ENCODE measurements around the gene AP3B1.
"Not testable (repeated sequence)": the region's sequence is repeated elsewhere in the genome, so short reads cannot be mapped to it uniquely, and the experiment has no call there.

AP3B1 gene

DNA sequence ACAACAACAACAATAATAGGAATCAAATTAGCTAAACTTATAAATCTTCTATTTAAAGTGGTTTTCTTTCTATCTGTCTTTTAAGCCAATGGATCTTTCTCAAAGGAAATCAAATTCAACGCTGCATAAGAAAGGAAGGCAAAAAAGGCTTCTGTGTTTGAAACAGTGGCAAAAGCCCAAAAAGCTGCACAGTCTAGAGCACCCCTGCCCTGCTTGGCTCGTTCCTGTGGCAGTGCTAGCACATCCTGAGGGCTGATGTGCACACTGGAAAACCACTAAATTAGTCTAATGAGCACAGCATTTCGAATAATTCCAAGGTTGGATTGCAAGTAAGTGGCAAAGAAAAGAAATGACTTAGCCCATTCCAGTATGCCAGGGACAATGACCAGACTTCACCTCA lies 80.7 kb downstream of the AP3B1 start:
- H3K9ac ChIP-seq (ENCODE audit: low read depth, low read length): no peak overlapping the region
- no peak overlapping the region for H3K4me3 ChIP-seq (ENCODE audit: low read length)
- H3K36me3 ChIP-seq (ENCODE audit: insufficient read depth, low read length): peaks cover 17% of the 10 kb centered on the region
- H3K27ac ChIP-seq (ENCODE audit: low read depth, low read length): no peak overlapping the region
- WGBS: 95% methylated on average over 3 of the region's 3 CpGs
- H3K9me3 ChIP-seq (ENCODE audit: insufficient read depth, low read depth, low read length): no peaks in the 10 kb centered on the region
- no peaks in the 10 kb centered on the region for H3K27me3 ChIP-seq (ENCODE audit: insufficient read depth, low read length)
- H3K4me1 ChIP-seq (ENCODE audit: insufficient read depth, low read length): peaks cover 10% of the 10 kb centered on the region

DNA sequence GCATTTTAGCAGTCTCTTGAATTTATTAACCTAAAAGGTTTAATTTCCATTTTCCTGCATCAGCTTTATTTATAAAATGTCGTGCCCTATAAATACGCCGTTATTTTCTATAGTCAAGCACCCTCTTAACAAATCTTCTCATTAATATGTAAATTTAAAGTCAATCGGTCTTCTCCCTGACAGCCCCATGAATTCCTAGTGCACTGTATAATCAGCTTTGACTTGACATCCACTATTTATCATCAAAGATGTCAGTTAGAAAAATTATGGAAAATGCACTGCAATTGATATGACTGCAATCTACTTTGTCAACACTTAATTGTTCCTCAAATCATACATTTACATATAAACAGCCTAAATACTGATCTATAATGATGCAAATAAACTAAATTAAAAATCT lies 83.4 kb downstream of the AP3B1 start:
- peaks cover 22% of the 10 kb centered on the region for H3K36me3 ChIP-seq (ENCODE audit: insufficient read depth, low read length)
- H3K4me3 ChIP-seq (ENCODE audit: low read length): no peak overlapping the region
- H3K4me1 ChIP-seq (ENCODE audit: insufficient read depth, low read length): peaks cover 10% of the 10 kb centered on the region
- WGBS: 74% methylated on average over 4 of the region's 4 CpGs
- H3K9ac ChIP-seq (ENCODE audit: low read depth, low read length): no peak overlapping the region
- no peaks in the 10 kb centered on the region for H3K27me3 ChIP-seq (ENCODE audit: insufficient read depth, low read length)
- no peak overlapping the region for H3K27ac ChIP-seq (ENCODE audit: low read depth, low read length)
- H3K9me3 ChIP-seq (ENCODE audit: insufficient read depth, low read depth, low read length): no peaks in the 10 kb centered on the region

GRCh38 chr5:78204241-78204640 lies 90.3 kb downstream of the AP3B1 start:
- H3K36me3 ChIP-seq (ENCODE audit: insufficient read depth, low read length): peaks cover 33% of the 10 kb centered on the region
- 90% methylated on average over 2 of the region's 2 CpGs for WGBS
- no peaks in the 10 kb centered on the region for H3K27me3 ChIP-seq (ENCODE audit: insufficient read depth, low read length)
- H3K27ac ChIP-seq (ENCODE audit: low read depth, low read length): no peak overlapping the region; the same call in 1 of the 2 replicates
- H3K4me3 ChIP-seq (ENCODE audit: low read length): no peak overlapping the region
- peaks cover 9% of the 10 kb centered on the region; the same call in 1 of the 2 replicates for H3K9me3 ChIP-seq (ENCODE audit: insufficient read depth, low read depth, low read length)
- H3K9ac ChIP-seq (ENCODE audit: low read depth, low read length): no peak overlapping the region
- no peaks in the 10 kb centered on the region for H3K4me1 ChIP-seq (ENCODE audit: insufficient read depth, low read length)

GRCh38 chr5:78203815-78204214 lies 90.7 kb downstream of the AP3B1 start:
- peaks cover 9% of the 10 kb centered on the region; the same call in 1 of the 2 replicates for H3K9me3 ChIP-seq (ENCODE audit: insufficient read depth, low read depth, low read length)
- WGBS: 100% methylated on average over 1 of the region's 2 CpGs
- H3K27me3 ChIP-seq (ENCODE audit: insufficient read depth, low read length): no peaks in the 10 kb centered on the region
- no peak overlapping the region for H3K4me3 ChIP-seq (ENCODE audit: low read length)
- H3K27ac ChIP-seq (ENCODE audit: low read depth, low read length): no peak overlapping the region
- no peak overlapping the region for H3K9ac ChIP-seq (ENCODE audit: low read depth, low read length)
- H3K4me1 ChIP-seq (ENCODE audit: insufficient read depth, low read length): no peaks in the 10 kb centered on the region
- H3K36me3 ChIP-seq (ENCODE audit: insufficient read depth, low read length): peaks cover 33% of the 10 kb centered on the region

DNA sequence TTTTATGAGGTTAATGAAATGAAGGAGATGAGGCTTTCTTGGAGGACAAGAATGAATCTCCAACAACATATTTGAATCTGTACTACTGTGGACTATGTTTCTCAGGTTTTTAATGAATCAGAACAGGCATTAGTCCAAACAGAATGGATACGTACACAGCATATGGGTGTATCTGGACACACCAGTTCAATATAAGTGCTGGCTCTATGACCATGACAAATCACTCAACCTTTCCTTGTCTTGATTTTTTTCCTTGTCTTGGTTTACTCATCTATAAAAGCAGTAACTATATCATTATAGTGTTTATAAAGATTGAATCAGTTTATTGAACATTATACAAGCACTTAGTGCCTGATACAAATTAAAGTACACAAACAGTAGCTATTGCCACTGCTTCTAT lies 104.1 kb downstream of the AP3B1 start:
- Histone ChIP-seq H3K4me1 (ENCODE audit: insufficient read depth, low read length) (no peaks in the 10 kb centered on the region), H3K27ac (ENCODE audit: low read depth, low read length) (no peak overlapping the region), H3K9me3 (ENCODE audit: insufficient read depth, low read depth, low read length) (no peaks in the 10 kb centered on the region), H3K36me3 (ENCODE audit: insufficient read depth, low read length) (no peaks in the 10 kb centered on the region; the same call in 1 of the 2 replicates), H3K9ac (ENCODE audit: low read depth, low read length) (no peak overlapping the region), H3K4me3 (ENCODE audit: low read length) (no peak overlapping the region), H3K27me3 (ENCODE audit: insufficient read depth, low read length) (no peaks in the 10 kb centered on the region)
- WGBS: 92% methylated on average over 1 of the region's 1 CpG

- not testable (repeated sequence) for H3K27ac ChIP-seq (ENCODE audit: low read depth, low read length); H3K4me1 ChIP-seq (ENCODE audit: insufficient read depth, low read length); H3K9ac ChIP-seq (ENCODE audit: low read depth, low read length); H3K4me3 ChIP-seq (ENCODE audit: low read length); H3K36me3 ChIP-seq (ENCODE audit: insufficient read depth, low read length); H3K27me3 ChIP-seq (ENCODE audit: insufficient read depth, low read length); H3K9me3 ChIP-seq (ENCODE audit: insufficient read depth, low read depth, low read length)
- WGBS: 100% methylated on average over 4 of the region's 4 CpGs
These were observed 105.8 kb downstream of the AP3B1 start for GRCh38 chr5:78188681-78189080.

DNA sequence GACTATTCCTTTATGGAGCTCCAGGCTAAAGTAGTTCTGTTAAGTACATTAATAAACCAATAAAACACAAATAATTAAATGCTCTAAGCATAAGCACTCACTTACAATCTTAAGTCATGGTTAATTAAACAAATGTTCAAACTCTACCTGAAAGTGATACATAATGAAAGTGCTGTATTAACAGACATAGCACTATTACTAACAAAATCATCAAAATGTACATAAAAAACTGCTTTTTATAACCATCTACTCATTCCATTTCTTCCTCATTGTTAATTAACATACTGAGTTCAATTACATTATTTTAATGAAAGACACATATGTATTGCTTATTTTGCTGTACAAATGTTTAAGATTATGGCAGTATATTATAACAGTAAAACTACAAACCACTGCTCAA lies 107.3 kb downstream of the AP3B1 start:
- Histone ChIP-seq H3K27me3 (ENCODE audit: insufficient read depth, low read length) (no peaks in the 10 kb centered on the region), H3K9ac (ENCODE audit: low read depth, low read length) (no peak overlapping the region), H3K9me3 (ENCODE audit: insufficient read depth, low read depth, low read length) (no peaks in the 10 kb centered on the region), H3K4me1 (ENCODE audit: insufficient read depth, low read length) (no peaks in the 10 kb centered on the region), H3K36me3 (ENCODE audit: insufficient read depth, low read length) (no peaks in the 10 kb centered on the region; the same call in 1 of the 2 replicates), H3K4me3 (ENCODE audit: low read length) (no peak overlapping the region), H3K27ac (ENCODE audit: low read depth, low read length) (no peak overlapping the region)

DNA sequence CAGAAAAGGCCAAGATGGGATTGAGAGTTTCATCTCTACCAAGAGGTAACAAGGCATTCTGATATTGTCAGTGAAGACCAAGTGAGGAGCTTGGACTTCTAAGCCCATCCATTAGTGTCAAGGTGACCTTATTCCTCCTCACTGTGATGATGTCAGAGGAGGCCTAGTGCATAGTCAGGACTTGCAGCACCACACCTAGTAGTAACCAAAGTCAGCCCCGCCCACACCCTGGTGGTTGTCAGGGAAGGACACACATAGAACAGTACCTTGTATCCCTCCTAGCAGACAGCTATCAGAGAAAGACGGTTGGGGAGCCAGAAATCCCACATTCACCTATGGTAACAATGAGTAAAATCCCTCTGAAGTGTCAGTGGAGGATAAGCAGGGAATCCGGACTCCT lies 111.7 kb downstream of the AP3B1 start:
- H3K9ac ChIP-seq (ENCODE audit: low read depth, low read length): no peak overlapping the region
- no peak overlapping the region for H3K27ac ChIP-seq (ENCODE audit: low read depth, low read length)
- no peaks in the 10 kb centered on the region for H3K4me1 ChIP-seq (ENCODE audit: insufficient read depth, low read length)
- no peaks in the 10 kb centered on the region for H3K9me3 ChIP-seq (ENCODE audit: insufficient read depth, low read depth, low read length)
- WGBS: 92% methylated on average over 3 of the region's 3 CpGs
- H3K36me3 ChIP-seq (ENCODE audit: insufficient read depth, low read length): peaks cover 7% of the 10 kb centered on the region
- no peaks in the 10 kb centered on the region for H3K27me3 ChIP-seq (ENCODE audit: insufficient read depth, low read length)
- H3K4me3 ChIP-seq (ENCODE audit: low read length): no peak overlapping the region

GRCh38 chr5:78178356-78178755 lies 116.1 kb downstream of the AP3B1 start:
- H3K27ac ChIP-seq (ENCODE audit: low read depth, low read length): no peak overlapping the region
- H3K36me3 ChIP-seq (ENCODE audit: insufficient read depth, low read length): peaks cover 41% of the 10 kb centered on the region
- H3K9me3 ChIP-seq (ENCODE audit: insufficient read depth, low read depth, low read length): peaks cover 9% of the 10 kb centered on the region; the same call in 1 of the 2 replicates
- H3K4me3 ChIP-seq (ENCODE audit: low read length): no peak overlapping the region
- H3K9ac ChIP-seq (ENCODE audit: low read depth, low read length): no peak overlapping the region
- no peaks in the 10 kb centered on the region for H3K4me1 ChIP-seq (ENCODE audit: insufficient read depth, low read length)
- 93% methylated on average over 5 of the region's 5 CpGs for WGBS
- no peaks in the 10 kb centered on the region for H3K27me3 ChIP-seq (ENCODE audit: insufficient read depth, low read length)

GRCh38 chr5:78170335-78170734 lies 124.2 kb downstream of the AP3B1 start:
- H3K27ac ChIP-seq (ENCODE audit: low read depth, low read length); H3K9me3 ChIP-seq (ENCODE audit: insufficient read depth, low read depth, low read length); H3K9ac ChIP-seq (ENCODE audit: low read depth, low read length); H3K4me1 ChIP-seq (ENCODE audit: insufficient read depth, low read length); H3K4me3 ChIP-seq (ENCODE audit: low read length); H3K27me3 ChIP-seq (ENCODE audit: insufficient read depth, low read length): not testable (repeated sequence)
- H3K36me3 ChIP-seq (ENCODE audit: insufficient read depth, low read length): peaks cover 36% of the 10 kb centered on the region
- 100% methylated on average over 1 of the region's 1 CpG for WGBS

DNA sequence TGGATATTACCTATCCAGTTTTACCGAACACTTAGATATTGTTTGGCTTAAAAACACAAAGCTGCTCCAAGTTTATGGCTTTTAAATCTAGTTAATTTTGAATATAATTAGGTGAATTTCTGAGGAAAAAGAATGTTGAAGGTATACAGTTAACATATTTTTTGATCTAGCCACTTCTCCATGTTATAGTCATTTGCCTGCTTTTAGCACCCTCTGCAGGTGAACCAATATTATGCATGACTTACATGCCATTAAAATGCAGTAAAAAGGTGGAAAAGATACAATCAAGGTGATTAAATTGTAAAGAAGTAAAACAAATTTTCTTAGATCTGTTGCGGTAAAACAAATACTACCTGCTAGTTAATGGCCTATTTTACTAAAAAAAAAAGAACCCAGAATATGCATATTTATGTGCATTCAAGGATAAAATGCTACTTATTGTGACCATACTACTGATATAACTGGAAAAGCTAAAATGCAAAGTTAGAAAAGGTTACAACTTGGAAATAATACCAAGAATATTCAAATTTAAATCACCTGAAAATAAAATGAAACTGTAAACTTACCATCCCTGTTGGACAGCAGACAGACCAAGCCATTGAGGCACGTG lies 132.1 kb downstream of the AP3B1 start:
- H3K27me3 ChIP-seq (ENCODE audit: insufficient read depth, low read length): no peaks in the 10 kb centered on the region
- no peaks in the 10 kb centered on the region for H3K9me3 ChIP-seq (ENCODE audit: insufficient read depth, low read depth, low read length)
- 100% methylated on average over 2 of the region's 3 CpGs for WGBS
- H3K36me3 ChIP-seq (ENCODE audit: insufficient read depth, low read length): peaks cover 19% of the 10 kb centered on the region
- no peak overlapping the region for H3K4me3 ChIP-seq (ENCODE audit: low read length)
- H3K4me1 ChIP-seq (ENCODE audit: insufficient read depth, low read length): no peaks in the 10 kb centered on the region
- no peak overlapping the region for H3K9ac ChIP-seq (ENCODE audit: low read depth, low read length)
- H3K27ac ChIP-seq (ENCODE audit: low read depth, low read length): no peak overlapping the region

DNA sequence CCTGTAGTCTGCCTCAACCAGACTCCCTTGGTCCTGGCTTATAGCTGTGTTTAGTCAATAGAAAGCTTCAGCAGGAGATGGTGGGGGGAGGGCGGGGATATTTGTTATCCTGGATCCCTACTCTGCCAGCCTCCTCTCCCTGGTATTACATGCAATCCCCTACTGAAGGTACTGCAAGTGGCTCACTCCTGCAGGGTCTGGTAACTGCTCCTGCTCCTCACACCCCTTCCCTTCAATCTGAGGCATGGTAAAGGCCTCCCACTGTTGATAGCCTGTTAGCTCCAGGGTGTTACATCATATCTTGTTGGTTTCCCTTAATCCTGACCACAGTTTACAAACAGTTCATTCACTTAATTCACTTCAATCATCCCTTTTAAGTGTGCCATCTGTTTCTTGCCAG lies 137.5 kb downstream of the AP3B1 start:
- 0 out of 2 replicates have a peak, but pooled peaks cover 3% of the 10 kb centered on the region for H3K9me3 ChIP-seq (ENCODE audit: insufficient read depth, low read depth, low read length)
- no peaks in the 10 kb centered on the region for H3K27me3 ChIP-seq (ENCODE audit: insufficient read depth, low read length)
- WGBS: no CpG with 5 or more reads among the region's 1 CpG
- no peak overlapping the region; the same call in 1 of the 2 replicates for H3K27ac ChIP-seq (ENCODE audit: low read depth, low read length)
- peaks cover 47% of the 10 kb centered on the region for H3K36me3 ChIP-seq (ENCODE audit: insufficient read depth, low read length)
- H3K4me1 ChIP-seq (ENCODE audit: insufficient read depth, low read length): no peaks in the 10 kb centered on the region
- no peak overlapping the region for H3K9ac ChIP-seq (ENCODE audit: low read depth, low read length)
- H3K4me3 ChIP-seq (ENCODE audit: low read length): no peak overlapping the region

Measured in HUES64 (cell line).